SIG-M5 treated with dmso at 0.1 percent for 504 hours (cell line): ENCODE results near the gene CS.

Source experiments
- DNase-seq: peaks from one replicate; lab custom pipeline; 2025; ENCODE audit not compliant: unreplicated experiment; lab: John Stamatoyannopoulos, UW

Gene CS

DNA sequence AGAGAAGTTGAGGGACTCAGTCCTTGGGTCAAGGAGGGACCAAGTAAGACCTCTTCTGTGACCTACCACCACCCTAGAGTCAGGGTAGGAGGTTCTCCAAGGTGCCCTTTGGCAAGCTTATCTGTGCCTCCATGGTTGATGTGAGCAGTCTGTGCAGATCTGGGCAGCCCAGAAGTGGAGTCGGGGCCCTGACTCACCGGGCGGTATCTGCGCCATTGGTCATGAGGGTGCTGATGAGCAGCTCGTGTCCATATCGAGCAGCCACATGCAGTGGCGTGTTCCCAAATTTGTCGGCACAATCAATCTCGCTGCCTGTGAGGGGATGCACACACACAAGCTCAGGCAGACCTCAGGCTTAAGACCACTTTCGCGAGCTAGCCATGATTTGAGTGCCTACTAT is 47.0 kb downstream of the CS start:
- no peak for DNase-seq

- DNase-seq = no peak
These were observed 47.5 kb downstream of the CS start for GRCh38 chr12:56252649-56253048.

DNA sequence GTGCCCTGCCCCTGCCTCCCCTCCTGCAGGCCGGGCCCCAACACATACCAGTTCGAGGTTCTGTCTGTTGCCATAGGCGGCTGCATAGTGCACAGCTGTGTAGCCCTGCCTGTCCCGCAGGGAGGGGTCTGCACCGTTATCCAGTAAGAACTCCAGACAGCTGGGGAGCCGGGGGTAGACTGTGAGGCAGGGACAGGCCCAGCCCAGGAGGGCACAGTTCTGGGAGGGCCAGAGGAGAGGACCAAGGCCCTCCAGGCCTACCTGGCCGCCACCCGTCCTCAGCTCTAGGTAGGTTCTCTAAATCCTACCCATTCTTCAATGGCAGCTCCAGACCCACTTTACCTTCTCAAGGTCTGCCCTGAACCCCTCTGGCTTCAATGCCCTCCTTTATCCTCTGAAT is 51.4 kb downstream of the CS start:
- DNase-seq = no peak

DNA sequence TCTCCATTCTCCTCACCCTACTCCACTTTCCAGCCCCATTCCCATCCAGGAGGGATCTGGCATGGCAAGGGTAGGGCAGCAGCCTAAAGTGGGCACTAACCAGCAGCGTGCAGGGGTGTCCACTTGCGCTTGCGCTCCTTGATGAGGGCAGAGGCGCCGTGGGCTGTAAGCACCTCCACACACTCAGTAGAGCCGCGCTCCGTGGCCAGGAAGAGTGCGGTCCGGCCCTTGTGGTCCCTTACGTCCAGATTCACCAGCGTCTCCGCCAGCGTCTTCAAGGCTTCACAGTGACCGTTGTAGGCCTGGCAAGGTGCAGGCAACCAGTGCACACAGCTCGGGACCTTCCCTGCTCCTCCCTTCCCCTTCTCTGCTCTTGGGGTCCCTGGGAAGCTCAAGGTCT is 52.2 kb downstream of the CS start:
- no peak for DNase-seq

- DNase-seq = no peak
These were observed 55.6 kb downstream of the CS start for GRCh38 chr12:56244494-56244893.

GRCh38 chr12:56243731-56244181 is 56.4 kb downstream of the CS start:
- no peak for DNase-seq

- DNase-seq = no peak
These were observed 57.1 kb downstream of the CS start for GRCh38 chr12:56242986-56243385.

DNA sequence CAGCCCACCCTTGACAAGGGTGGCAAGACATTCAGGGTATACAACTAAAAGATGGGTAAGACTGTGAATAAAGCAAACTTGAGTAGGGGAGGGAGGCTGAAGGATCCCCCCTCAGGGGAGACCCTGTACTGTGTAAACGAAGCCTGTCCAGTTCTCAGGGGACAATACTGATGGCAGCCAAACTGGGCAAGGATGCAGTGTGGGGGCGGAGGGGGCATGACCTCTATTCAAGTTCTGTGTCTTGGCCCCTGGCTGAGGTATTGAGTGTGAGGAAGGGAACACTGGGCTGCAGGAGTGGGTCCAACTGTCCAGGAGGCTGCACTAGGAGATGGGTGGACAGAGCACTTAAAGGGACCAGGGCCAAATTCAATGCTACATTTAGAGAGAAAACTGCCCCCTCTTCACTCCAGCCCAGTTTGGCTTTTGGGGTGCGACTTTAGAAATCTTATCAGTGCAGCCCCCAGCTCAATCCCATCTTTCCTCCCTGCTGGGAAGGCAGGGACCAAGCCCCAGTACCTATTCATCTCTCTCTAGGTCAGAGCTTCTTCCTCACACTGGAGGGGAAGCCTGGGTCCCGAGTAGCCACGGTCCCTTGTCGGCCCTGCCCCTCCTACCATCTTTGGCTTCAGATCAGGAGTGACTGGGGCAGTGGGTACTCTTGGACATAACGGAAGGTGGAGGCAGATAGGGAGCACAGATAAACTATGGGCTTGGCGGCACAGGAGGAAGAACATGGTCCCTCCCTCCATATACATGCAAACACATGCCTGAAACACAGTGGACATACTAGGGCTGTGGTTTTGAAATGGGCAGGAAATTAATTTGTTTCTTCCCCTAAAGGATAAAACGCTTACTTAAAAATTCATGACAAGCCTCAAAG is 58.5 kb downstream of the CS start:
- DNase-seq = no peak

DNA sequence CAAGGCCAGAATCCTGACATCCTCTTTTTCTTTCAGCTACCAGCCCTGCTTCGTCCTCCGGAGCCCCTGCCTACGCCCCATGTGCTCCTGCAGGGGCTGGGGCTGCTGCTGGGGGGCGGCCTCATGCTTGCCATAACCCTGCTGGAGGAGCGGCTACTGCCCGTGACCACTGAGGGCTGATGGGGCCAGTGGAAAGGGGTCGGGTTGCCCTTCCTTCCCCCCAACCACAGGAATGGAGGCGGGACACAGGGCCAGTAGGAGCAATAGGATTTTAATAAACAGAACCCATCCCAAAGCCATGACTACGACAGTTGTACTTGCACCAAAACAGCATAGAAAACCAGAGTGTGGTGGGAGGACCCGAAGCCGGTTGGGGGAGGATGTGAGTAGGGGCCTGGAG is 62.6 kb downstream of the CS start:
- no peak for DNase-seq

DNA sequence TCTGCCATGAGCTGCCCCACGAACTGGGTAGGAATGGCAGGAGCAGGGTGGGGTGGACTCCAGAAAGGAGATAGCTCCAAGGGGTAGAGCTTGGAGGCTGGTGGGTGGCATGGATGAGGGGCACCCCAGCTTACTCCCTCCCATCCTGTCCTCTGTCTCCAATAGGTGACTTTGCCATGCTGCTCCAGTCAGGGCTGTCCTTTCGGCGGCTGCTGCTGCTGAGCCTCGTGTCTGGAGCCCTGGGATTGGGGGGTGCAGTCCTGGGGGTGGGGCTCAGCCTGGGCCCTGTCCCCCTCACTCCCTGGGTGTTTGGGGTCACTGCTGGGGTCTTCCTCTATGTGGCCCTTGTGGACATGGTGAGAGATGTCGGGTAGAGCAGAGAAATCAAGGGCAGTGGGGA is 63.1 kb downstream of the CS start:
- DNase-seq = no peak

- DNase-seq = no peak
These were observed 64.0 kb downstream of the CS start for GRCh38 chr12:56236091-56236490.

DNA sequence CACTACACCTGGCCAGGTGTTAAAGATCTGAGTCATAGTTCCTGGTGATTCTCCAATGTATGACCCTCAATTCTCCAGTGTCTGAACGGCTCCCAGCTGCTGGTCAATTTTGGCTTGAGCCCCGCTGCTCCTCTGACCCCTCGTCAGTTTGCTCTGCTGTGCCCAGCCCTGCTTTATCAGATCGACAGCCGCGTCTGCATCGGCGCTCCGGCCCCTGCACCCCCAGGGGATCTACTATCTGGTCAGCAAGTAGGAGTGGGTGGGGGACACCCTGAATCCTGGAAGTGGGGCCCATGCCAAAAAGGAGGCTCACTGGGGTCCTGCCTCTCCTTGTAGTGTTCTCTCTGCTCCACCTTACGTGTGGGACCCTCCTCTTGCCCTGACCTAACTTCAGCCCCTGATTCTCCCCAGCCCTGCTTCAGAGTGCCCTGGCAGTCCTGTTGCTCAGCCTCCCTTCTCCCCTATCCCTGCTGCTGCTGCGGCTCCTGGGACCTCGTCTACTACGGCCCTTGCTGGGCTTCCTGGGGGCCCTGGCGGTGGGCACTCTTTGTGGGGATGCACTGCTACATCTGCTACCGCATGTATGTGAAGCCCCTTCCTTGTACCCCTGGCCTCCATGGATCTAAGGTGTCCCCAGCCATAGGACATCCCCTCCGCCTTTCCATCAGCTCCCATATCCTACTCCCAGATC is 65.2 kb downstream of the CS start:
- DNase-seq = no peak

GRCh38 chr12:56231184-56231582 is 68.9 kb downstream of the CS start:
- DNase-seq = no peak

GRCh38 chr12:56230432-56231183 is 69.5 kb downstream of the CS start:
- DNase-seq = no peak

GRCh38 chr12:56229916-56230431 is 70.2 kb downstream of the CS start, which contains the start of gene SLC39A5:
SLC39A5 (plus strand) TSS chr12:56230051; CDS start chr12:56231275, 1,224 bp downstream.
- DNase-seq = no peak

GRCh38 chr12:56229082-56229481 is 71.0 kb downstream of the CS start:
- DNase-seq = no peak

DNA sequence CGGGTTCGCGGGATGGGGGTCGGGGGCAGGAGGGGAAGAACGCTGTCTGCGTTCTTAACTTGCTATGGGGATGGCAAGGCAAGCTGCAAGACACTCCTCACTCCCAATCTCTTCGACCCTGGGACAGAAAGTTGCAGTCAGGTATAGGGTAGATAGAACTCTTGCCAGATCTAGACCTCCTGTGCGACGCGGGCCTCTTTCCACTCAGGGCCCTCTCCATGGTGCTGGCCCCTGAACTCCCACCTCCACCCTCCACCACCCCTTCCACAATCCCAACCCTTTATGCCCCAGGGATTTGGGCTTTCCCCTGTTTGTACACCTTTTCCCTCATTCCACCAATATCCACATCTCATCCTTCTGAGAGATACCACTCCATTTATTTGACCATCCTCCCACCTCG is 75.2 kb downstream of the CS start:
- DNase-seq = no peak

GRCh38 chr12:56224102-56224701 is 75.9 kb downstream of the CS start, which contains the start of gene NABP2:
NABP2 (plus strand) TSS chr12:56224342; CDS start chr12:56224857, 515 bp downstream.
- peak; percentile 99 for DNase-seq

DNA sequence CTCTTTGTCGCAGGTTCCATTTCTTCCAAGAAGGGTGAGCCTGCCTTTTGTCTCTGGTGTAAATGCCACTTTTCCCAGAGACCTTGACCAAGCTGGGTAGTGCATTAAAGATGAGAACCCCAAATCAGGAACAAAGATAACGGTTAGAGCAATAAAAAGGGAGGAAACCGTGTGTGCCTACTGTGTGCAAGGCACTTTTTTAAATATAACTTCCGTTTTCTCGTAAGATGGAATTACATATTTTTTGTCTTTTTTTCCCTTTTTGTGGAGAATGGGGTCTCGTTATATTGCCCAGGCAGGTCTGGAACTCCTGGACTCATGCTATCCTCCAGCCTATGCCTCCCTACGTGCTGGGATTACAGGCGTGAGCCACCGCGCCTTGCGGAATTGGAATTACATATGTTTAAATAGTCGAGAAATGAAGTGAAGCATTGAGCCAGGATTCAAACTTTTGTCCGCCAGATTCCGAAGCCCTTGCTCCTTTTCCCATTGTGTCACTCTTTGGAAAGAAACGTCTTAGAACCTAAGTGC is 76.5 kb downstream of the CS start:
- no peak for DNase-seq

DNA sequence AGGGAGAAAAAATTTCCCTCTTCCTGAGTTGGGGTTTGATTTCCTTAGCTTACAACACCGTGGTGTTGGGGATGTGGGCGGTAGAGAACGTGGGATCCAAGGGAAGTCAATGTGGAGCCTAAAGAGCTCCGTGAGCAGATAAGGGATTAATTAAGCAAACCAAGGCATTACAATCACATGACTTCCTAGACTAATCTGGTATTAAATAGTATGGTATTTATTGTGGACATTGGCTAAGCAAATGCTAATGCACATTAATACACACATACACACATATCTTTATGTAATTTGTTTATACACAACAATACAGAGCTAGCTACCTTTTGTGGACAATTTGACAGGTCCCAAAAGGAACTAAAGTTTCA is 77.6 kb downstream of the CS start:
- peak; percentile 56 for DNase-seq
